HG03469 (cell line): ENCODE measurements around the gene YTHDF1.
"Not testable (repeated sequence)": the region's sequence is repeated elsewhere in the genome, so short reads cannot be mapped to it uniquely, and the experiment has no call there.

Experiments
- ATAC-seq: cut with Tn5 transposase; IDR thresholded peaks from one replicate; pipeline ENCODE4 v1.9.1; 2021; ENCODE audit warnings: mild to moderate bottlenecking, moderate library complexity, moderate number of reproducible peaks; ENCODE audit not compliant: unreplicated experiment

Gene YTHDF1

DNA sequence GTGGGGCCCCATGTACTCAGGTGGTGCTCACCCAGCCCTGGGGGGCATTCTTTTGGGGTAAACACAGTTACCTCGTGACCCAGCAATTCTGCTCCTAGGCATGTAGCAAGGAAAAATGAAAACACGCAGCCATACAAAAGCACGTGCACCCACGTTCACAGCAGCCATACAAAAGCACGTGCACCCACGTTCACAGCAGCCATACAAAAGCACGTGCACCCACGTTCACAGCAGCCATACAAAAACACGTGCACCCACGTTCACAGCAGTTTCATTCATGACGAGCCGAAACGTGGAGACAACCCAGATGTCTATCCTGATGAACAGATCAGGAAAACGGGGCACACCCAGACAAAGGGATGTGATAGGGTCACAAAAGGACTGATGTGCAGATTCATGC lies 57.1 kb downstream of the YTHDF1 start:
- no peak for ATAC-seq

- no peak for ATAC-seq
Measured at GRCh38 chr20:63158352-63158751, 57.6 kb downstream of the YTHDF1 start.

DNA sequence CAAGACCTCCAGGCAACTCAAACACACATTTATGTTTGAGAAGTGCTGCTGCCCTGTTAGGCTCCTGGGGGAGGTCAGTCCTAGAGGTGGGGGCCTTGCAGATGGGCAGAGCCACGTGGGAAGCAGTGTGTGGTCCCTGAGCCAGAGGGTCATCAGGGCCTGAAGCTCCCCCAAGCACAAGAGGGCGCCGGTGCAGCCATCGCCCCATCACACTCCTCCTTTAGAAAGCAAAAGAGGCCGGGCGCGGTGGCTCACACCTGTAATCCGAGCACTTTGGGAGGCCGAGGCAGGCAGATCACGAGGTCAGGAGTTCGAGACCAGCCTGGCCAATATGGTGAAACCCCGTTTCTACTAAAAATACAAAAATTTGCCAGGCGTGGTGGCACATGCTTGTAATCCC lies 58.5 kb downstream of the YTHDF1 start:
- ATAC-seq, result not testable (repeated sequence)

GRCh38 chr20:63156221-63156671 lies 59.7 kb downstream of the YTHDF1 start:
- ATAC-seq, result no peak

DNA sequence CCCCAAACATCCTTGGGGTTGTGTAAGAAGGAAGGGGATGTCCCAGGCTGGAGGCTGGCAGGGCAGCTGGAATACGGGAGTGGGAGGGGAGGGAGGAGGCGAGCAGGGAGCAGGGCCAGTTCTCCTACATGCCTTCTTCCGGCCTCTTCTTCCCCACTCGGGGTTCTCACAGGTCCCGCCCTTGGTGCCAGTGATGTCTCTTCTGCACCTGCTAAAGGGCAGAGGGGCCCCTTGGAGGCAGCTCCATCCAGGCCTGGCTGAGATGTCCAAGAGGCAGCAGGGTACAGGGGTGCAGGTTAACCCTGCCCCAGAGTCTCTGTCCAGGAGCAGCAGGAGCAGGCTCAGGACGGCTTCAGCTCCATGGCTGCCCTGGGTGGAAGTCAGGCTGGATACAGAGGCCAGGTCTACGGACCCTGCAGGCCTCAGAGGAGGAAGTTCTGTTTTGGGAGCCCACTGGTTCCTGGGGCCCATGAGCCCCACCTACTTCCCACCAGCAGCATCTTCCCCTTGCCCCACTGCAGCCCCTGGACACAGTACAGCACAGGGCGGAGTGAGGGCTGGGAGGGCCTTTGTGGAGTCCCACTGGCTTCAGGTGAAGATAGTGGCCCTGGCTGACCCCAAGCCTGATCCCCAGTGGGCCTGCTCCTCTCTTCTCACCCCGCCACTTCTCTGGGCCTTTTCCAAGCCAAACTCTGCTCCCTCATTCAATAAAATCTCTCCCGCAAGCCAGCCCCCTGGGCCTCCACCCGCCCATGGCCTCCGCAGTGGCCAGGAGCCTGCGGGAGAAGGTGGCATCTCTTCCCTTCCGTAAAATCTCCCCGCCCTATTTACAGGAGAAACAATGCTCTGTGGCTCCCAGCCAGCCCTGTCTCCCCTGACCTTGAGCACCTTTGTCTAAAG lies 60.4 kb downstream of the YTHDF1 start:
- no peak for ATAC-seq

- ATAC-seq, result no peak
Measured at GRCh38 chr20:63154395-63154794, 61.5 kb downstream of the YTHDF1 start.

DNA sequence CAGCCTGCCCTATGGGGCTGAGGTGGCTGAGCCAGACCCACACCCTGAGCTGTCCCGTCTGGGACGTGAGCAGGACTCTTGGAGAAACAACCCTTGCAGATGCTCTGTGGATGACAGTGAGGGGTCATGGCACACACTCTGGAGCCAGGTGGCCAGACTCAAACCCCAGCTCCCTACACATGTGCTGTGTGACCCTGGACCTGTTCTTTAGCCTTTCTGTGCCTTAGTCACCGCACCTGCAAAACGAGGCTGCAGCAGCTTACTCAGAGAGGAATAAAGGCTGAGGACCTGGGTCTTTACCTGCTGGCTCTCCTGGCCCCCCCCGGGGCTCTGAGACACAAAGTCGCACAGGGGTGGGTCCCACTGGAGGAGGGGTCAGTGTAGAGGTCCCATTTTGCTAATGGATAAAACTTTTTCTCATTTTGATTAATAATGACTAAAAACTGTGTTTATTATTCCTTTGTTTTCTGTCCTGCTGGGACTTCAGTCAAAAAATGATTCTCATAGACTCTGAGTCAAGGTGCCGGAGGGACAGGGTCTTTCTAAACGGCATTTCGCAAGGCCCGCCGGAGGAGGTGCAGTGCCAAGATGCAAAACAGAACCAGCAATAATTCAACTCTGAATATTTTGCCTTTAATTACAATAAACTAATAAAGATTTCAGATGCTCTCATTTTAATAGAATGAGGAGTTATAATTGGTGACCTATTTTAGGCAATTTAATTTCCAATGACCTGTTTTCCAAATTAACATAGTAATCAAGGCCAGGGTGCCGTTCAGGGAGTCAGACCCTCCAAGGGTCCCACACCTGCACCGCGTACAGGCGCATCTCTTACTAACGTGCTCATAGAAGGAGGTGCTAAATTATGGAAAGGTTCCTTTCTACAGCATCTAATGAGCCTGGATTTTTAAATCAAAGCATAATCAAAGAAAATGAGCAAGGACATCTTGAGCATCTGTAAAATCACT lies 62.4 kb downstream of the YTHDF1 start:
- ATAC-seq, result no peak

GRCh38 chr20:63152322-63153253 lies 63.3 kb downstream of the YTHDF1 start:
- no peak for ATAC-seq

- ATAC-seq, result no peak
Measured at GRCh38 chr20:63151554-63152321, 64.2 kb downstream of the YTHDF1 start.

DNA sequence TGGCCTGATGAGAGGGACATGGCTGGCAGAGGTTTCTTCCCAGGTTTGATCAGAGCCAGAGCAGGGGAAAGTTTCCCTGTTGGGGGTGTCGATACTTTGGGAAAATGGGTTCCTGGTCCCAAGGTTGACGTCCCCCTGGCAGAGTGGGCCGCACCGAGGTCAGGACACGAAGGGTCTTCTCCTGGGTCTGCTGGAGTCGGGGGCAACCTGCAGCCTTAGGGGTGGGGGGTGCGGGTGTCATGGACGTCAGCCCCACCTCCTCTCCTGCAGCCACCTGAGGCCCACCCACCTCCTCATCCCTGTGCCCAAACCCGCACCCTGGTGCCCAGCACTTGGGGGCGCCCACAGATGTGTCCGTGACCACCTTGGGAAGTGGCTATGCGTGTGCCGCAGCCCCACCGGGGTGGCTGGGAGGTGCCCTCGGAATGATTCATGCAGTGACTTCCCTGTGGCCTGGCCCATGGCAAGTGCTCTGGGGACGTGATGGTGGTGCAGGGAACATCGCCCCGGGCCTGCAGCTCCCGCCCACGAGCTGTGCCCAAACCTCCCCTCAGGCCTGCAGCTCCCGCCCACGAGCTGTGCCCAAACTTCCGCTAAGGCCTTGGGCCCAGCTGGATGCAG lies 64.9 kb downstream of the YTHDF1 start:
- no peak for ATAC-seq

GRCh38 chr20:63150391-63150898 lies 65.5 kb downstream of the YTHDF1 start:
- ATAC-seq, result no peak

GRCh38 chr20:63149531-63150192 lies 66.3 kb downstream of the YTHDF1 start:
- ATAC-seq, result no peak

DNA sequence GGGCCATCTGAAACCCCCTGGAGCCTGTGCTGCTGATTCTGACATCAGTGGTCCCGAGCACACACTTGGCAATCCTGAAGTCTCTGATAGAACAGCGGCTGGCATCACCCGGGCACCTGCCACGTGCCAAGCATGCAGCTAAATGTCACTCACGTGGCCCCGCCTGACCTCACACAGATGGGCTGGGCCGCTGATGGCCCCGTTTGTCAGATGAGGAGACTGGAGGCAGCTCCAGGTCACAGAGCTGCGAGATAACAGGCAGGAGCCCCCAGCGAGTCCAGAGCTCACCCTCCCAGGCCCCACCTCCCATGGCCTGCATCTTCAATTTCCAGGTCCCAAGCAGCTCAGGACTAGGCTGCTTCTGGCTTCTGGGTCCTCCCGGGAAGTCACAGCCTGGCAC lies 67.2 kb downstream of the YTHDF1 start:
- no peak for ATAC-seq

- ATAC-seq, result no peak
Measured at GRCh38 chr20:63147532-63147931, 68.4 kb downstream of the YTHDF1 start.
